ENCODE measurements around the gene TTC39C.
"Not testable (repeated sequence)": the region's sequence is repeated elsewhere in the genome, so short reads cannot be mapped to it uniquely, and the experiment has no call there.

Gene TTC39C

DNA sequence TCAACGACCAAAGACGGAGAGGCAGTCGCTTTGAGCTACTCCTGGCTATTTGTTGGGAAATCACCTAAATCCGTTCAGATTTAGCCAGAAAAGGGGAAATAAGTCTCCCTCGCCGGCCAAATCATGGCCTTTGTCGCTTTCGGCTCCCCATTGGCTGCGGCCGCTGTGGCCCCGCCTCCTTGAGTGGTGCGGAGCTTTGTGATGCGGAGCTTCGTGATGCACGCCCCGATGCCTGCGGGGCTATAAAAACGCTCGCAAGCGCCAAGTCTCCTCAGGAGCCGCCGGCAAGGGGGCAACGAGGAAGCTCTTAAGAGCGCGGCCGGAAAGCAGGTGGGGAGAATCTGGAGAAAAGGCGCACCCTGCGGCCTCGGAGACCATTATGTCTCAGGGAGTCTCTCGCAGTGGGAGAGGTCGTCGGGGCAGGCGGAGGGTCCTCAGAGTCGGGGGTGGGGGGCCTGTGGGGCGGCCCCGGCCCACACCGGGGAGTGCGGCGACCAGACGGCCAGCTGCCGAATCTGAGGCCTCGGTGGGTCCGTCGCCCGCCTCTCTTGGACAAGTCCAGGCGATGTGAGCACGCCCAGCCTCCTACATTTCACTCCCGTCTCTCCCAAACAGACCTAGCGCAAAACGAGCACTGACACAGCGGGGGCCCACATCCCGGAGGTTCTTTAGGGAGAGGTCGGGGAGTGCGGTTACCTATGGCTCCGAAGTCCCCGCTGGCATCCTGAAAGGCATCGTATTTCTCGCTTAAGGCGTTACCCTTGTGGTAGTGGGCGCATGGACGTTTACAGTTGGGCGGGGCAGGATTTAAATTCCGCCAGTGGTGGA lies 124.4 kb downstream of the TTC39C start, which contains the start of gene CABYR:
TSS of gene CABYR (plus strand) at position 274 of the 828 bp plus-strand sequence. CDS start 4,053 bp downstream, outside the sequence.
- DNase-seq: peak; percentile 80

DNA sequence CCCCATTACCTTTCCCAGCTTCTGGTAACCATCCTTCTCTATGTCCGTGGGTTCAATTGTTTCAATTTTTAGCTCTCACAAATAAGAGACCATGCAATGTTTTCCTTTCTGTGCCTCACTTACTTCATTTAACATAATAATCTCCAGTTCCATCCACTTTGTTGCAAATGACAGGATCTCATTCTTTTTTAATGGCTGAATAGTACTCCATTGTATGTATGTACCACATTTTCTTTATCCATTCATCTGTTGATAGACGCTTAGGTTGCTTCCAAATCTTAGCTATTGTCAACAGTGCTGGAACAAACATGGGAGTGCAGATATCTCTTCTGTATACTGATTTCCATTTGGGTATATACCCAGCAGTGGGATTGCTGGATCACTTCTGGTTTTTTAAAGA lies 126.1 kb downstream of the TTC39C start:
- no peak for DNase-seq

DNA sequence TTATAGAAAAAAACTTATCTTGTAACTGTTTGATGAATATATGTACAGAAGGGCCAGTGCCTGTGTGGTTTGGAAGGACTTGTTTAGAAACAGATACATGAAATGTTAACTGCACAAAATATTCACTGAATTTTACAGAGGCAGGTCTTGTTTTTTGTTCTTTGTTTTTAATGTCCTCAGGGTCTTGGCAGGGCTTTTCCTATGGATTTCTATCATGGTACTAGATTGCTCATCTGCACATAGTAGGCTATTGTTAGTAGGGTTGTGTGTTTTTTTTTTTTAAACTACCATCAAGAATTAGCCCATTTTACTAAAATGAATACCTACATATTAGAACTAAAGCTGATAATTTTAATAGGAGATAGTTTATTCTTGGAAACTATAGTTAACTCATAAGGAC lies 127.8 kb downstream of the TTC39C start:
- no peak for DNase-seq

DNA sequence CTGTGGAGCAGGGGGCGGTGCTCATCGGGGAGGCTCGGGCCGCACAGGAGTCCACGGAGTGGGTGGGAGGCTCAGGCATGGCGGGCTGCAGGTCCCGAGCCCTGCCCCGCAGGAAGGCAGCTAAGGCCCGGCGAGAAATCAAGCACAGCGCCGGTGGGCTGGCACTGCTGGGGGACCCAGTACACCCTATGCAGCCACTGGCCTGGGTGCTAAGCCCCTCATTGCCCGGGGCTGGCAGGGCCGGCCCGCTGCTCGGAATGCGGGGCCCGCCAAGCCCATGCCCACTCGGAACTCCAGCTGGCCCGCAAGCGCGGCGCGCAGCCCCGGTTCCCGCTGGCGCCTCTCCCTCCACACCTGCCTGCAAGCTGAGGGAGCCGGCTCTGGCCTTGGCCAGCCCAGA lies 135.0 kb downstream of the TTC39C start:
- DNase-seq: not testable (repeated sequence)

DNA sequence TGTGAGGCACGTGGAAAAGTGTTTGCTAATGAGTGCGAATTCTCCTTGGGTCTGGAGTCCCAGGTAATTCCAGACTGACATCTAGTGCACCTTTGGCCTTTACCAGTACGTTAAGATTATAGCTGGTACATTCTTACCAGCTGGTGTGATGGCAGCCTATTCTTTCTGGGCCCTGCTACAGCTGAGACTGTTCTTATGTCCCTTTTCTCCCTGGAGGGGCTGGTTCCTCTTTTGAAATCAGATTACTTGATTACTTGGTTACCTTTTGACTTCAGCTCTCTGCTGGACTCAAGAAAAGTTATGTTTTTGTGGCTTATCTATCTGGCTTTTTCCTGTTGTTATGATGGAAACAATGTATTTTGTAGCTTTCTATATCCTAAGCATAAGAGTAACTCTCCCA lies 138.8 kb downstream of the TTC39C start:
- no peak for DNase-seq

DNA sequence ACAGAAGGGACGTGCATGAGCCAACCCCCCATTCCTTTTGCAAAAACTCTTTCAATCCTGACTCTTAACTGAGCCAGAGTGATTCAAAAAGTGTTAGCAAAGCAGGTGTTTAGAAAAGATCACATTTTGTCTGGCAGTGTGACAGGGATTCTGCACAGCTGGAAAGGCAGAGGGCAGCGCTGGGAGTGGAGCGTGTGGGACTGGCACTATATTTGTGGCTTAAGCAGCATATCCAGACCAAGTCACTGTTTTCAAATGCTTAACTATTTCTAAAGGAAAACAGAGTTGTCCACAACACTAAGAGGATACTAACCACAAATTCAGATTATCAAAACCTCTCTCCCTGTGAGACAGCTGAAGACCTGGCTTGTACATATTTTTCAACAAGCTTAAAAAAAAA lies 143.3 kb downstream of the TTC39C start:
- no peak for DNase-seq

- peak; percentile 10 for DNase-seq
These were observed 145.5 kb downstream of the TTC39C start for GRCh38 chr18:24160086-24160485.

DNA sequence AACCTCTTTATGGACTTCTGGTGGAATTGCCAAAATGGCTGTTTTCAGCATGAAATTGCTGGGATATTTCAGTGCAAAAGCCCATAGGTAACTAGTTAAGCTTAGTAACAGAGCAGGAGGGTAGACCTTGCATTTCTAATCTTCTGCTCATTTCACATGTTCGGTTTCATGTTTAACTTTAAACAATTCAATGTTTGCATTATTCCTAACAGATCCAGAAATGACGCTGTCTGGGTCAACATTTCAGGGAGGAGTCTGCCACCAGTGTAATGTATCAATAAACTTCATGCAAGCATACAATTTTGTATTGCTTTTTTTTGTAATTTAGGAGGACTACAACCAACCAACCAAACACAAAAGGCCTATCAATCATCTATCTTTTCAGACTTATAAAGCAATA lies 146.8 kb downstream of the TTC39C start:
- no peak for DNase-seq

DNA sequence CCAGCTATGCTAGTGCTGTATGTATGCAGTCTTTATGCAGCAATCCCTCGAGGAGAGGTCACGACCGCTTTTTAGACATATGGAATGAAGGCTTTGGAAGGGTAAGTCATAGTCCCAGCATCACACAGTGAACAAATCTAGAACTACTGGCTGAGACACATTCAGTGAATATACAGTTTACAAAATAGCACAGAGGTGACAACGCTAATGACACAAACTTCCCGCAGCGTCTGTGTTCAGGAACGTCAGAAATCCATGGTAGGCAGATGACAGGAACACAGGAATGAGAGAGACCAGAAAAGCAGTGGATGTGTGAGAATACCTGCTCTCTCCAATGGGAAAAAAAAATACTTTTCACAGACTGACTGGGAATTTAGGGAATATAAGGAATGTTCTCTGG lies 153.9 kb downstream of the TTC39C start:
- DNase-seq: no peak

GRCh38 chr18:24170360-24170759 lies 155.8 kb downstream of the TTC39C start:
- DNase-seq: no peak

GRCh38 chr18:24173997-24174396 lies 159.4 kb downstream of the TTC39C start:
- DNase-seq: no peak

- peak; percentile 23 for DNase-seq
These were observed 162.3 kb downstream of the TTC39C start for GRCh38 chr18:24176727-24177416.

DNA sequence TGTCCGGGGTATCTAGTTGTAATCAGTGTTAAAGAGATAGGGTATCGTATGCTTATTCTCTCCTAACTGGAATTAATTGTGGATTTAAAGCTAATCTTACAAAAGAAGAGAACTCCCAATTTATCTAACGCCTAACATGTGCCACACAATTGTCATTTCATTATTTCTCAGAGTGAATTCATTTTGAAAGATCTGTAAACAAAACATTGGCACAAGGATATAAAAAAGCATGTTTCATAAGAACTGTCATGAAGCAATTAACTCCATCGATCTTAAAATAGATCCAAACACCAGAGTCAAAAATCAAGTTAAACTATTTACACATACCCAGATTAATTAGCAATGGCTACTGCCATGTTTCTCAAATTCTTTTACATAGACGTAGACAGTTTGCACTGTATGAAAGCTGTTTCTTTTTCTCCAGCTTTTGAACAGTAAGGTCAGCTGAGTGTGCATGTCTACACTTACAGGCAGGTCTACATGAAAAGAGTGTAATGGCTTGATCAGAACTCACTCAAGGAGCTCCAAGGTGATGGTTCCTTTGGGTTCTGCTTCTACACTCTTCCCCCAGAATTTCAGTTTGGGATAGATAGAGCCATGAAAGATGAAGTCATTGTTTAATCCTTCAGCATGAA lies 163.1 kb downstream of the TTC39C start:
- no peak for DNase-seq

DNA sequence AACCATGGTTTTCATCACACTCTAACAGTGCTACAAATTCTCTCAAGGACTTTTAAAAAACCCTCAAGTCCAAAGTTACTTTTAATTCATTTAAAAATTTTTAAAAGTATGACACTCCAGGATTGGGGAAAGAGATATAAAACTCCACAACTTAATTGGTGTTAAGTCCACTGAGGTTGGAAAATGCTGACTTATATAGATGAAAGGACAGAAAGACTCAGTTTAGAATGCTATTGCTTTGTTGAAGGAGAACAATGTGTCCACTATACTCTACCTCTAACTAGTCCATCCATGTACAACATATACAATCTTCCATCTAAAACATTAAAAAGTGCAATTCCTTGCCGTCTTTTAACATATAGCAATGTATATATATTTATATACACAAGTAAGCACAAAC lies 165.5 kb downstream of the TTC39C start:
- DNase-seq: no peak

DNA sequence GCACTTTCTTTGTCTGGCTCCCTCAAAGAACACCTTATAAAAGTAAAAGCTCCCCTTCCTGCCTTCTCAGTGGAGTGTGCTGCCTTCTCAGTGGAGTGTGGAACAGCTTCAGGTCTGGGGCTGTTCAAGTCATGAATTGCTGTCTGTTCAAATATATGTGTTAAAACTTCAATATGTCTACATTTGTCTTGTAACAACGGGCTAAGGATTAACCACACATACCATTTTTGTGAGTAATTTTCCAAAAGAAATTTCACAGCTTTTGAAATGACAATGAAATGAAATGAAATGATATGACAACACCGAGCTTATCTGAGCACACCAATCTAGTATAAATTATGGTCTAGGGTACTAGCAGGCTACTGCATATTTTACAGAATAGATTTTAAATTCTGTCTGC lies 167.3 kb downstream of the TTC39C start:
- DNase-seq: no peak
